NCI-H2227 treated with DMSO at 0.1 percent for 48 hours (cell line): ENCODE data around the gene CACNA1H.
"Not testable (repeated sequence)": the region's sequence is repeated elsewhere in the genome, so short reads cannot be mapped to it uniquely, and the experiment has no call there.

Experiments used
- DNase-seq: peaks from one replicate; lab custom pipeline; 2025; lab: John Stamatoyannopoulos, UW

Gene CACNA1H

DNA sequence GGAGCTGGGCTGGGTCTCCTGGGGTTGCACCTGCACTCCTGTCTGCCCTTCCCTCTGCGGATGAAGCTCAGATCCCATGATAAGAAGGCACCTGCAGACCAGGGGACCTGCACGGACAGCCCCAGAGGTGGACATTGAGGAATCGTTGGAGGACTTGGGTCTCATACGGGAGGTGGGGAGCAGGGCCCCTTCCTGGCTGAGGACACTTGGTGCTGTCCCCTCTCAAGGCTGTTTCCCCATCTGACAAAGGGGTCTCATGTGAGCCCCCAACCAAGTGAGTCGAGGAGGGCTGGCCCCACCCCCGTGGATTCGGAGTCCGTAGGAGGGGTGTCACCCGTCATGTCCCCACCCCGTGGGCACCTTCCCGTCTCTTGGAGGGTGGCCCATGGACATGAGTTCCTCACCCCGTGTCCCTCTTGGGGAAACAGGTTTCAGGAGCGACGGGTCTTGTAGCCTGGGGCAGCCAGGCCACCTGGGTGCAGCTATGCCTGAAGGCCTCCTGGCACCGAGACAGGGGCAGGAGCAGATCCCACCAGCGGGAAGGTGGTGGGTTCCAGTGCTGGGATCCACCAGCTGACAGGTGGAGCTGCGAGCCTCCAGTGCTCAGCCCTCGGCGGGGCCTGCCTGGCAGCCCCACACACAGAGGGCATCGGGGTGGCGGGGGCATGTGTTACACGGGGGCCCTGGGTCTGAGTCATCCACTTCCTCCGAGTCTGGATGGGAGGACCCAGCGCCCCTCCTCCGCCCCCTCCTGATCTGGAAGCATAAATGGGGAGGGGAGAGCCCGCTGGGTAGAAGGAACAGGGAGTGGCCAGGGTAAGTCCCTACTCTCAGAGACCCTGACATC is 102.6 kb downstream of the CACNA1H start, which contains the start of gene TPSD1:
TPSD1 (plus strand) TSS at position 794 of the 847 bp plus-strand sequence. CDS start 212 bp downstream, outside the sequence.
- DNase-seq = not testable (repeated sequence)

DNA sequence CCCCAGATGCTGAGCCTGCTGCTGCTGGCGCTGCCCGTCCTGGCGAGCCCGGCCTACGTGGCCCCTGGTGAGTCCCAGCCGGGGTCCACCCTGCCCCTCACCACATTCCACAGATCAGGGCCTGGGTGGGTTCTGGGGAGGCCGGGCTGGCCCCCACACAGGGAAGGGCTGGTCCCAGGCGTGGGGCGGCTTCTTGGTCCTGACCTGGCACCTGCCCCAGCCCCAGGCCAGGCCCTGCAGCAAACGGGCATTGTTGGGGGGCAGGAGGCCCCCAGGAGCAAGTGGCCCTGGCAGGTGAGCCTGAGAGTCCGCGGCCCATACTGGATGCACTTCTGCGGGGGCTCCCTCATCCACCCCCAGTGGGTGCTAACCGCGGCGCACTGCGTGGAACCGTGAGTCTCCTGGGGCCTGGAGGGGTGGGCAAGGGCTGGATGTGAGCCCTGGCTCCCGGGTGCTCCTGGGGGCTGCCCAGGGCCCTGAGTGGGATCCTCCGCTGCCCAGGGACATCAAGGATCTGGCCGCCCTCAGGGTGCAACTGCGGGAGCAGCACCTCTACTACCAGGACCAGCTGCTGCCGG is 103.5 kb downstream of the CACNA1H start:
- not testable (repeated sequence) for DNase-seq

DNA sequence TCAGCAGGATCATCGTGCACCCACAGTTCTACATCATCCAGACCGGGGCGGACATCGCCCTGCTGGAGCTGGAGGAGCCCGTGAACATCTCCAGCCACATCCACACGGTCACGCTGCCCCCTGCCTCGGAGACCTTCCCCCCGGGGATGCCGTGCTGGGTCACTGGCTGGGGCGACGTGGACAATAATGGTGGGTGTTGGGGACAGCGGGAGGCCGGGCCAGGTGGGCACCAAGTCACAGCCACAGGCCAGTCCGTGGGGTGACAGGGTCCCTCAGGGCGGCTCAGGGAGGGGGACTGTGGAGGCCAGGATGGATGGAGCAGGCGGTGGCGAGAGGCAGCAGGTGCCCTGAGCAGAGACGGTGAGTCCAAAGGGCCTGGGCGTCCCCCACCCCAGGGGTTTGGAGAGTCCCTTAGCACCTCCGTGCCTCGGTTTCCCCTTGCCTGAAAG is 104.0 kb downstream of the CACNA1H start:
- no peak for DNase-seq

DNA sequence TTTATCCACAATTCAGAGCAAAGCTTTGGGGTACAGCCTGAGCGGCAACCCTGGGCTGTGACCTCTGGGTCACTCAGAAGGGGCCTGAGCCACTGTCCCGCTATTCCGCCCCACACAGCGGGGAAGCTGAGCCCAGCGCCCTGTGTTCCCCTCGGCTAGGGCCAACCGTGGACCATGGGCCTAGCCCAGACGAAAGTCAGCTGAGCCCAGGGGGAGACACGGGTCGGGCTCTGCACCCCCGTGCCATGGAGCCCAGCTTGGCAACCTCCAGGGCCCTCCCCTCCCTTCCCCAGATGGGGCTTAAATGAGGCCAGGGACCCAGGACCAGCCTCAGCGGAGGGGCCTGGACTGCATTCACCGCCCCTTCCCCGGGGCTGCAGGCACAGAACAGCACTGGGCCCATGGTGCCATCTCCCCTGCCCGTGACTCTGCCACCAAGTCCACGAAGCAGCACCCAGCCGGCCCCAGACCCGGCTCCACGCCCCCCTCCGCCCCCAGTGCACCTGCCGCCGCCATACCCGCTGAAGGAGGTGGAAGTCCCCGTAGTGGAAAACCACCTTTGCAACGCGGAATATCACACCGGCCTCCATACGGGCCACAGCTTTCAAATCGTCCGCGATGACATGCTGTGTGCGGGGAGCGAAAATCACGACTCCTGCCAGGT is 104.8 kb downstream of the CACNA1H start:
- no peak for DNase-seq

DNA sequence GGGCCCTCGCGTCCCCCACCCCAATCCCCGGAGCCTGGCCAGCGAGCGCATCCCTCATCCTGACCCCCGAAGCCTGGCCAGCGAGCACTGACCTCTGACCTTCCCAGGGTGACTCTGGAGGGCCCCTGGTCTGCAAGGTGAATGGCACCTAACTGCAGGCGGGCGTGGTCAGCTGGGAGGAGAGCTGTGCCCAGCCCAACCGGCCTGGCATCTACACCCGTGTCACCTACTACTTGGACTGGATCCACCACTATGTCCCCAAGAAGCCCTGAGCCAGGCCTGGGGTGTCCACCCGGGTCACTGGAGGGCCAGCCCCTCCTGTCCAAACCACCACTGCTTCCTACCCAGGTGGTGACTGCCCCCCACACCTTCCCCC is 105.3 kb downstream of the CACNA1H start:
- no peak for DNase-seq

DNA sequence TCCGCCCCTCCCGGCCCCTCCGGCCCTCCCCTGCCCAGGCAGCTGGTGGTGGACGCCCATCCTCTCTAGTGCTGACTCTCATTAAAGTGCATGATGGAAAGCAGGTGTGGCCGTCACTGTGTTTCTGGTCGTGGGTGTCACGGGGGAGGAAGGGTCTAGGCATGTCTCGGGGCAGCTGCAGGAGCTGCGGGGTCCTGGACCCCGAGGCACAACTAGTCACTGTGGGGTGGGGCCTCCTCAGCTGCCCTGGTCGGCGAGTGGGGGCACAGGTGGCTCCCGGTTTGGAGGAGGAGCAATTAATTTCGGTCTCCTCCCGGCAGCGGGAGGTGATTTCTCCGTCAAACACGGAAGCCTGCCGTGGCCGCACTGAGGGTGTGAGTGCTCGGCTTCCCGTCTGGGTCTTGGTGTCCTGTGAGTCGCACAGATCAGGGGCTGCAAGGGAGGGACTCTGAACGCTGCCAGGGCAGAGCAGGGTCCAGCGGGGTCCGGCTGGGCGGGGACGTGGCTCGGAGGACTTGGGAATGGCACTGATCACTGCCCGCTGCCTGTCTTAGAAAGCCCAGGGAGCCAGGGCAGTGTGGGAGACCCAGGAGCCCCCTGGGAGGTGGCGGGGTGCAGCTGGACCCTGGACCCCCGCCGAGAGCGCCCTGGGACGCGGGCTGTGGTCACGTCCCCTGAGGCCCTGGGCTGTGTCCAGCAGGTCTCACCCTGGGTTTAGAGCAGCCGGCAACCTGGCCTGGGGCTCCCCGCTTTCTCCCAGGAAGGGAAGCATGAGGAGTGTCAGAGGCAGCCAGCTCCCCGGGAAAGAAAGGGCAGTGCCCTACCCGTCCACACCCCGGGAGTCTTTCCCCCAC is 106.2 kb downstream of the CACNA1H start:
- no peak for DNase-seq

DNA sequence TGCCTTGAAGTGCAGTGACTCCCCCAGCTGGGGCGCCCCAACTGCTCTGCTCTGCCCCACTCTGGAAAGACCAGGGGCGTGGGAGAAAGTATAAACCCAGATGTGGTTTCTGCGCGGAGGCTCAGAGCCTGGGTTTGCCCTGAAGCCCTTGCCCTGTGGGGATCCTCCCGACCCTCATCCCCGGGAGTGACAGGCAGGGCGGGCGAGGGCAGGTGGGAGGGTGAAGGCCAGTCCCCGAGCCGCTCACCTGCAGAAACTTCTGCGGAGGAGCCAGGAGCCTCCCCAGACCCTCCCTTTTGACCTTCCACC is 106.8 kb downstream of the CACNA1H start:
- DNase-seq = no peak

DNA sequence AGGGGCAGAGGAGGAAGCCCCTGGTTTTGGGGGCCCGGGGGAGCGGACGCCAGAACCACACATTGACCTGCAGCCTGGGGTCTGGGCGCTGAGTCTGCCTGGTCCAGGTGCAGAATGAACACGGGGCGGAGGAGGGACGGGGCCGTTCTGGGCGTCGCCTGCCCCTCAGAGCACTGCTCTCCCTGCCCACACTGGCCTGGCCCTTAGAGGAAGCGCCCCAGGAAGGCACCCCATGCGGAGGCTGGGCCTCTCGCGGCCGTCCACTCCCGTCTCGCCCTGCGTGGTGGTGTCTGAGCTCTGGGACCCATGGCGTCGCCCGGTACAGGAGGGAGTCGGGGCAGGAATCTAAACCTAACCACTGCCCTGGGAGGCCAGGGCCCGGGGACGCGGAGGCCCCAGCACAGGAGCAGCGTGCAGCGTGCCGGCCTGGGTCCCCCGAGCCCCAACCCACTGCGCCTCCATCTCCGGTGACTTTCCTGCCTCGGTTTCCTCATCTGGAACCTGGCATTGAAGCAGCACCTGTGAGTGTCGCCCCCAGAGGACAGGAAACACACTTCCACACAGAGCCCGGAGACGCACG is 107.3 kb downstream of the CACNA1H start:
- no peak for DNase-seq

DNA sequence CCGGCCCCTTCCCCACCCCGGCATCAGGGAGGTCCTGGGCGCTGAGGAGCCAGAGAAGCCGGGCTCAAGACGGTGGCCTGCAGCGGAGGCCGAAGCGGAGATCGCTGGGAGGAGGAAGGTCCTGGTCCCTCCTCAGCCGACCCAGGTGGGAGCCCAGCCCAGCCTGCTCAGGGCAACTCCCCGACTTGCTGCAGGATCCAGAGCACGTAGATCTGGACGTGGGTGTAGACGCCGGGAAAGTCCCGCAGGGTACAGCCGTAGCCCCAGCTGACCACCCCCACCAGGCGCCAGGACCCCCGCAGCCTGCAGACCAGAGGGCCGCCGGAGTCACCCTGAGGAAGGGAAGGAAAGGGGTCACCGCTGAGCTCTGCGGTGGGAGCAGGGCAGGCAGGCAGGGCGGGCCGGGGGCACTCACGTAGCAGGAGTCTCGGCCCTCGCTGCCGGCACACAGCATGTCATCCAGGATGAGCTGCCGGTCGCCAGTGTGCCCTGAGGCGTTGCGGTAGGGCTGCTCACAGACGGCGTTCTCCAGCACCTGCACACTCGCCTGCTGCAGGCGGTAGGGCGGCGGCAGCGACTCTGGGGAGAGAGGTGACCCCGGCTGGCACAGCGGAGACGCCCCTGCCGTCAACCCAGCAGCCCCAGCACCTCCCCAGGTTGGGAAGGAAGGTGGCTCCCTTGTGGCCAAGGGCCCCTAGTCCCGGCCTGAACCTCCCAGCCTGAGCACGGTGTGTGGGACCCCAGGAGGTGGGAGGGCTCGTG is 108.4 kb downstream of the CACNA1H start:
- DNase-seq = no peak

DNA sequence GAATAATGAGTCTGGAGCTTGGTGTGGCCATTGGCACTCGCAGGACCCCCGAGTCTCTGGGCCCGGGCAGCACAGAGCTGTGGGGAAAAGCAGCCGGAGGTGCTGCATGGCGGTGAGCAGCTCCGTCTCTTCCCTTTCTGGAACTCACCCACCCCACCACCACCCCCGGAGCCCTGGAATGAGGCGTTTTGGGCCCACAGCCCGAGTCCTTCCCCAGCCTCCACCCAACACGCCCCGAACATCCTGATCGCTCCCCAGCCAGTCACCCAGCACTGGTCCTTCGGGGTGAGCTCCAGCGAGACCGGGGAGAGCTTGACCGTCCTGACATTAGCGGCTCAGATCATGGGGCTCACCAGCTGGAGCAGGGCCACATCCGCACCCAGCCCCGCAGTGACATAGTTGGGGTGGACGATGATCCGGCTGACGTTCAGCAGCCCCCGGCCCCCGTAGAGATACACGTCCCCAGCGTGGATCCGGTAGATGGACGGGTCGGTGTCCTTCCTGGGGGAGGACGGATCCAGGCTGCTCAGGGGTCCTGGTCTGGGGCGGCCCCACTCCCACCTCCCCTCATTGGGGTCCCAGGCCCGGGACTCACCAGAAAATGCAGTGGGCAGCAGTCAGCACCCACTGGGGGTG is 109.4 kb downstream of the CACNA1H start:
- no peak for DNase-seq

DNA sequence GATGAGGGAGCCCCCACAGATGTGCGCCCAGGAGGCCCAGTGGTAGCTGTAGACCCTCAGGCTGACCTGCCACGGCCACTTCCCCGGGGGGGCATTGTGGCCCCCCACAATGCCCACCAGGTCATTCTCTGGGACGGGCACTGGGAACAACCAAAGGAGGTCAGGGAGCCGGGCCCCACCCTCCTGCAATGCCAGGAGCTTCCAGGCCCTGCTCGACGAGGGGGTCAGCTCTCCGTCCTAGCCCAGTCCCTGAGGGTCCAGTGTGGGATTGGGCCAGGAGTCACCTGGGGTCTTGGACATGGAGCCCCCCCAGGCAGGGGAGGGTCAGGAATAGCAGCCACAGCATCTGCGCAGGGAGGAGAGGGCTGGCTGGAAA is 109.9 kb downstream of the CACNA1H start:
- DNase-seq = no peak

DNA sequence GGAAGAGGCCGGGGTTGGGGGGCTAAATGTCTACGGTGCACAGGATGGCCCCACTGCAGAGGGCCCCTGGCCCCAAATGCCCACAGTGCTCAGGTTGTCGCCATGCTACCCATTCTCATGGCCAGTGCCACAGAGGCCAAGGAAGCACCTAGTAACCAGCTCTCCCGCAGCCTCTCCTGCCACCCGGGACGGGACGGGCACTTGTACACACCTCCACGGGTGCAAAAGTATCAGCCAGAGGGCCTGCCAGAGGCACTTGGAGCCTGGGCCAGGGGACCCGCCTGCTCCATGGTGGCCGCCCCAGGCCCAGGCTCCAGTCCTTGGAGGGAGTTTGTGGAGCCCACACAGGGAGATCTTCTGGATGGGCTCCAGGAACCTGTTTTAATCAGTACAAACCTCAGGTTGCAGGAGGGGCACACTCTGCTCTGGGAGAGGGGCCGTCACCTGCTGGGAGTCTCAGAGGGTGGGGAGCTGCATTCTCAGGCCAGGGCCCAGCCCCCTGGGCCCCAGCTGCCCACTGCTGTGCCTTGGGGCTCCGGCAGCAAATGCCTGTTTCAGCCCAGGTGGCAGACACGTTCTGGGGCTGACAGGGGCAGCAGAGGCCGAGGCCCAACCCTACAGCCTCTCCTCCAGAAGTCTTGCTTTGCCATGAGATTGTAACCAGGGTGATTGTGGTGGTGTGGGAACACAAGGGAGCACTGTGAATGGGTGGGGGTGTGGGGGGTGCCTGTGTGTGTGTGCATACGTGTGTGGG is 110.9 kb downstream of the CACNA1H start:
- DNase-seq = no peak

DNA sequence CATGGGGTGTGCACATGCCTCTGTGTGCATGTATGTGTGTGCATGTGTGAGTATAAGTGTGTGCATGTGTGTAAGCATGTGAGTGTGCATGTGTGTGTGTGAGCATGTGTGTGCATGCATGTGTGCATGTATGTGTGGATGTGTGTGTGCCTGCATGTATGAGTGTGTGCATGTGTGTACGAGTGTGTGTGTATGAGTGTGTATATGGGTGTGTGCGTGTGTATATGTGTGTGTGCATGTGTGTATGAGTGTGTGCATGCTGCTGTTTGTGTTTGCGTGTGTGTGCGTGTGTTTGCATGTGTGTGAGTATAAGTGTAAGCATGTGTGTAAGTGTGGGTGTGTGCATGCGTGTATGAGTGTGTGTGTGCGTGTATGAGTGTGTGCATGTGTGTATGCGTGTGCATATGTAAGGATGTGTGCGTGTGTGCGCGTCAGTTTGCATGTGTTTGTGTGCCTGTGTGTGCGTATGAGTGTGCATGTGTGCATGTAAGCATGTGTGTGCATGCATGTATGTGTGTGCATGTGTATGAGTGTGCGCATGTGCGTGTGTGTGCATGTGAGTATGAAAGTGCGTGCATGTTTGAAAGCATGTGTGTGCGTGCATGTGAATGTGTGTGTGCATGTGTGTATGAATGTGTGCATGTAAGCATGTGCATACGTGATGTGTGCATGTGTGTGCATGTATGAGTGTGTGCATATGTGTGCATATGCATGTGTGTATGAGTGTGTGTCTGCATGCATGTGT is 111.6 kb downstream of the CACNA1H start:
- DNase-seq = no peak

DNA sequence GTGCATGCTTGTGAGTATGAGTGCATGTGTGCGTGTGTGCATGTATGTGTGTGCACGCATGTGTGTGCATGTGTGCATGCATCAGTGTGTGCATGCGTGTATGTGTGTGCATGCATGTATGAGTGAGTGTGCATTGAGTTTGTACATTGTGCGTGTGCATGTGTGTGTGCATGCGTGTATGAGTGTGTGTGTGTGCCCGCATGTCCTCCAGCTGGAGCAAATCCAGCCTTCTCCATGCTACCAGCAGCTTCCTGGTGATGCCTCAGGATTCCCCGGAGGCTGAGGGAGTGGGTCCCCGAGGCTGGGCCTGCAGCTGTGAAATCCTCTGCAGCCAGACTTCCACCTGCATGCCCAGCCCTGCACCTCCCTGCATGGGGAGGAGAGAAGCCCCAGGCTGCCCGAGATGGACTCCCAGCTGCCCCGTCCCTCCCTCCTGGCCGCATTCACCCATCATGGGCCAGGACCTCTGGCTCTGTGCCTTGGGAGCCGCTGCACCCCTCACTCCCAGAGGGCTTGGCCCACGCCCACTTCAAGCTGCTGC is 112.3 kb downstream of the CACNA1H start:
- no peak for DNase-seq

DNA sequence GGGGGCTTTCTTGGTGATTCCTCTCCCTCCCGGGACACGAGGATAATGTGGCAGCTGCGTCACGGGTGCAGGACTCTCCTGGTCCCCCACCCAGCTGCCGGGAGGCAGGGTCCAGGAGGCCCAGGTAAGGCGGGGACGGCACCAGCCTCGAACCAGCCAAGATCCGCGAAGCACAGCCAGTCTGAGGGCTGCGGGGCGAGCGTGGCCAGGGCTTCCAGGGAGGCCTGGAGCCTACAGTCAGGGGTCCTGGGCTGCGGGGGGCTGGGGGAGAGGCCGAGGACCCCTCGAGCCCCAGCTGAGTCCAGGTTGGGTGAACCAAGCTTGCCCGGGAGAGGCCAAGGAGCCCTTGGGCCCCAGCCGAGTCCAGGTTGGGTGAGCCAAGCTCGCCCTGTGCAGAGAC is 112.9 kb downstream of the CACNA1H start:
- no peak for DNase-seq

DNA sequence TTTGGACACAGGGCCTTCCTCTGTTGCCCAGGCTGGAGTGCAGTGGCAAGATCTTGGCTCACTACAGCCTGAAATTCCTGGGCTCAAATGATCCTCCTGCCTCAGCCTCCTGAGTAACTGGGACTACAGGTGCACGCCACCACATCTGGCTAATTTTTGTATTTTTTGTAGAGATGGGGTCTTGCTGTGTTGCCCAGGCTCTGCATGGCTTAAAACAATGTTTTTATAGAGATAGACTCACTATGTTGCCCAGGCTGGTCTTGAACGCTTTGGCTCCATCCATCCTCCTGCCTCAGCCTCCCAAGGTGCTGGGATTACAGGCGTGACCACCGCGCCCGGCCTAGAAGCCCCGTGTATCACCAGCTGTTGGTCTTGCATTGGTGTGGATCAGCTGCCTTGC is 116.5 kb downstream of the CACNA1H start:
- DNase-seq = not testable (repeated sequence)

DNA sequence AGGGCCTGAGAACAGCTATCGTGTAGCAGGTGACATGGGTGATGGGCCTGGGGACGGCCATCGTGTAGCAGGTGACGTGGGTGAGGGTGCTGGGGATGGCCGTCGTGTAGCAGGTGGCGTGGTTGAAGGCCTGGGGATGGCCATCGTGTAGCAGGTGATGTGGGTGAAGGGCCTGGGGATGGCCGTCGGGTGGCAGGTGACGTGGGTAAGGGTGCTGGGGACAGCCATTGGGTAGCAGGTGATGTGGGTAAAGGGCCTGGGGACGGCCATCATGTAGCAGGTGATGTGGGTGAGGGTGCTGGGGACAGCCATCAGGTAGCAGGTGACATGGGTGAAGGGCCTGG is 118.4 kb downstream of the CACNA1H start:
- DNase-seq = no peak
